T-helper 9 cell (primary cell): Measurements from ENCODE around the gene GSDME.

ENCODE experiments used
- DNase-seq: peaks from one replicate; pipeline ENCODE4 v3.0.0-alpha.2; 2020

GSDME gene

DNA sequence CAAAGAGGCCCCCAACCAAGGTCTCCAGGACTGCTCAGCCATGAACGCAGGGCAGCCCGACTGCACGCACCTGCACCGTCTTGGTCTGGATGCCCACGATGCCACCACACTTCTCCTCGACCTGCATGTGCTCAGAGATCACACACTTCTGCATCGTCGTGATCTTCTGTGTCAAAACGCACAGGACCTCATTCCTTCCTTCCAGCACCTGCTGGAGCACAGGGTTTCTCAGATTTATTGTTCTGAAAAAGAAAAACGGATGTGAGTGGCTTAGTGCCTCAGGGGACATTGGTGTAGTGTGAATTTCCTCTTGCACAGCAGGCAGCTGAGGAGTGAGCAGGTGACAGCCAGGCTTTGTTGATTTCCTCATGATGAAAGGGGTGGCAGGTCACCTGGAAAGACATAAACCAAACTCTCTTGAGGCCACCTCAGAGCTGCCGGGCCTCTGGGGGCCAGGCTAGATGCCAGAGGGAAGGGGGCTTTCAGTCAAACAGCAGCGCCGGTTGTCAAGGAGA, 38.2 kb downstream of the GSDME start:
- DNase-seq, result no peak

DNA sequence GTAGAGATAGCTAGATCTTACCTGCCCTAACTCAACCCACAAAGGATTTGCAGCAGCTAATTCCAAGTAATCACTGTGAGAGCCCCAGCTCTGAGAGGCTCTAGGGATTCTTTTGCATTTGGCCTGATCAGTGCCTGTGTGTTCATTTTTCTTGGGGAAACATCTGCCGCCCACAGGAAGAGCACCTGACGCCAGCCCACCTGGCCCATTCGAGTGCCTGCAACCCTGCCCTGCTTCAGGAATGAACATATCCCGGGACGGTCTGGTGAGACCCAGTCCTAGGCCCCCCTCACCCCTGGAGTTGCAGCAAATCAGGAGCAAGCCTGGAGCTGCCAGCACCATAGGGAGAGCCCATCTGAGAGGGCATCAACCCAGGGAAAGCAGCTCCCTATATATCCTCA, 38.8 kb downstream of the GSDME start:
- DNase-seq, result no peak

DNA sequence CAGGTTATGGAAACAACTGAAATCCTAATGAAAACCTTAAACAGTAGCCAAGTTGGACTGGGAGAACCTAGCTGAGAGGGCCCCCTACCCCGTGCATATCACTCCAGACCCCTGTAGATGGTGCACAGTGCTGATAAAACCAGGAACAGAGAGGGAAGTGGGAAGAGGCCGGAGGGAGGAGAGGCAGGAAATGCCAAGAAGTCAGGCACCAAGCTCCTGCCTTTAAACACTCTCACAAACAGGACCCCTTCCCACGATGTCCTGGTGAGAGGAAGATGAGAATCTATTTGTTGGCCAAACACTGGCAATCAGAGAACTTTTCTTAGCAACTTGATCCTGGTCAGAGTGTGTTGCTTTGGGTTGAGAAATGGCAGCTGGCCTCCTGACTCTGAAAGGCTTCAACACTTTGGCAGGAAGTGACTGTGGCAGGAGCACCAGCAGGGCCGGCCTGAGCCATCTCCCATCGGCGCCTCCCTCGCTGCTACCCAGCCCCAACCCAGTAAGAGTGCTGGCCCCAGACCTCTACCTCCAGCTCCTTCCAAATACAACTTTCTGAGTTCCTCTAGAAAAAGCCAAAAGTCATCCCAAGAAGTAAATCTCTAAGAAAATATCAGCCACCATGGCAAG, 39.5 kb downstream of the GSDME start:
- no peak for DNase-seq

DNA sequence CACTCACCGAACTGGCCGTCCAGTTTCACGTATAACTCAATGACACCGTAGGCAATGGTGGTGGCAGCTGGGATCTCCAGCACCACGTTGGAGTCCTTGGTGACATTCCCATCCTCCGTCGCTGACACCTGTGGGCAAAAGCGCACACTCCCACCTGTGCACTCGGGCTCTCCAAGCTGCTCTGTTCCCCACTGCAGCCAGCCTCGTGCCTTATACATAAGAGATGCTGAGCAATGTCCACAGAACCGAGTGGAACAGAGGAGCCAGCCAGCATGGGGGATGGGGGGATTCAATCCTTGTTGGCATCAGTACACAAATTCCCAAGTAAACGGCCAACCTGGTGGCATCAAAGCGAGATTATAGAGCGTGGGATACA, 40.0 kb downstream of the GSDME start:
- DNase-seq, result no peak

DNA sequence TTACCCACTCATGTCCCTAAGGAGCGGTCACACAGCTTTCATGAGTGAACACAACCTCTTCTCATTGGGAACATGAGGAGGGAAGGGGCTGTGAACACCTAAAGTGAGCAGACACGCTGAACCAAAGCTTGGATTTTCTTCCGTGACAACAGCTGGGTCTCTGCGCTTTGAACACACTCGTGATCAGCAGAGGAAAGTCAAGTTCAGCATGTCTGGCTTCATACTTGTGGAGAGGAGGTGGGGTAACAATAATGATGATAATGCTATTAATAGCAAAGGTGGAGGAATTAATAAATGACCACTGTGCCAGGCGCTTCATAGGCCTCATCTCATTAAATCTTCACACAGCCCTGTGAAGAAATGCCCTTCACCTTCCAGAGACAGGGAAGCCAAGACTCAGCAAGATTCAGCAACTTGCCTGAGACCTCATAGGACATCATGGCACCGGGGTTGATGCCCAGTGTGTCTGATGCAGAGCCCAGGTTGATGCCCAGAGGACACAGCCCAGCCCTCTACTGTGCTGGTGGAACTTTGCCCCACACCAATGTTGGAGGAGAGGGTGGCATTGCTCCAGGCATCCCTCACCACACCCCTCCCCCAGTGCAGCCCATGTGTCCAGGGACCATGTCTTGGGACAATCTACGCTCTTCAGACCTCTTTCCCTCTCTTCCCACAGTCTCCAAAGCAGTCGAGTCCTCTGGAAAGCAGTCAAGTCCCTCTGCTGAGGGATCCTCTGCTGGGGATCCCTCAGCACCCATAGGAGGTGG, 40.6 kb downstream of the GSDME start:
- DNase-seq, result no peak

DNA sequence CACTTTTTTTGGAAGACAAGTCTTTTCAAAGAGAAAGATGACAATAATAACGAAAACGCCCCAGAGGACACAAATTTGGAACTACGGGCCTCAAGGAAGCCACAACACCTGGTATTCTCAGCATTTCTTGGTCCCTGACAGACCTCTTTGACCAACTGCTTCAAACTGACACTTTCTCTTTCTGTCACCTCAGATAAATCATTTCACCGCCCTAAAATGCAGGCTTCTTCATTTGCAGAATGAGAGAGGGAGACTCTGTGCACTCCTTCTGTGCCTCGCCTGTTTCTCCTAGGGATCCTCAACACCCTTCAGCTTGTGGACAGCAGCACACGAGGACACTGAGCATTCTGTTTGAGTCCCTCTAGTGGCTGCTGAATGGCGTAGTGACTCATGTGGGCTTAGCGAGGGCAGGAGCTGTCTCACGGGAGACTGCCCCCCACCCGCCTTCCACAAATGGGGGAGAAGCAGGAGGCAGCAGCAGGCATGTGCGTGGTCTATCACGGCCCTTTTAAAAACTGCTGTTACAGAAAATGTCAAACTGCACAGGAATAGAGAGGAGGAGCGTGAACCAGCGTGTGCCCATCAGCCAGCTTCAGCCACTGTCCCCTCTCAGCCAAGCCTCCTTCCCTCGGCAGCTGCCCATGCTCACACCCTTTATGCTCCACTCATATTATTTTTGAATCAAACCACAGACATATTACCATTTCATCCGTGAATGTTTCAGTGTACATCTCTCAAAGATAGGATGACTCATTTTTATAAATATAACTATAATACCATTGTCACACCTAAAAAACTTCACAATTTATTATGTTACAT, 41.4 kb downstream of the GSDME start:
- no peak for DNase-seq

DNA sequence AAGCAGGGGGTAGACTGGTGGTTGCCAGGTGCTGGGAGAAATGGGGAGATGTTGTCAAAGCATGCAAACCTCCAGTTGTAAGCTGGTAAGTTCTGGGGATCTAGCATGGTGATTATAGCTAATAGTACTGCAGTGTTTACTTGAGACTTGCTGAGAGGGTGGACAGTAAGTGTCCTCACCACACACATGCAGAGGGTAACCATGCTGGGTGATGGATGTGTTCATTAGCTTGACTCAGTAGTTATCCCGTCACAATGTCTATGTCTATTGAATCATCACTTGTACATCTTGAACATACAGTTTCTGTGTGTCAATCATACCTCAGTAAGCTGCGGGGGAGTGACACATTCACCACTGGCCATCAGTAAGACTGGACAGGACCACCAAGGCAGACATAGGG, 42.1 kb downstream of the GSDME start:
- no peak for DNase-seq

DNA sequence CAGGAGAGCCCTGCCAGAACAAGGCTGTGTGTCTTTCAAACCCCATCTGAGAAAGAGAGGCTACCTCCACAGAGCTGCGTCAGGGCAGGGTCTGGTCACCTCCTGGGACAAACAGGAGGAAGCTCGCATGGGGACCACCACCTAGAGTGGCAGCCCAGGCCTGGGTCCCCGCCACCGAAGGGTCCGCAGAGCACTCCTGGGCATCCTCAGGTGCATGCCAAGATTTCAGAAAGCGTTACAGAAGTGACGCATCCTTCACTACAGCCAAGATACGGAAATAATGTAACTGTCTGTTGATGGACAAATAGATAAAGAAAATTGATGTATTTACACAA, 42.6 kb downstream of the GSDME start:
- DNase-seq, result no peak

DNA sequence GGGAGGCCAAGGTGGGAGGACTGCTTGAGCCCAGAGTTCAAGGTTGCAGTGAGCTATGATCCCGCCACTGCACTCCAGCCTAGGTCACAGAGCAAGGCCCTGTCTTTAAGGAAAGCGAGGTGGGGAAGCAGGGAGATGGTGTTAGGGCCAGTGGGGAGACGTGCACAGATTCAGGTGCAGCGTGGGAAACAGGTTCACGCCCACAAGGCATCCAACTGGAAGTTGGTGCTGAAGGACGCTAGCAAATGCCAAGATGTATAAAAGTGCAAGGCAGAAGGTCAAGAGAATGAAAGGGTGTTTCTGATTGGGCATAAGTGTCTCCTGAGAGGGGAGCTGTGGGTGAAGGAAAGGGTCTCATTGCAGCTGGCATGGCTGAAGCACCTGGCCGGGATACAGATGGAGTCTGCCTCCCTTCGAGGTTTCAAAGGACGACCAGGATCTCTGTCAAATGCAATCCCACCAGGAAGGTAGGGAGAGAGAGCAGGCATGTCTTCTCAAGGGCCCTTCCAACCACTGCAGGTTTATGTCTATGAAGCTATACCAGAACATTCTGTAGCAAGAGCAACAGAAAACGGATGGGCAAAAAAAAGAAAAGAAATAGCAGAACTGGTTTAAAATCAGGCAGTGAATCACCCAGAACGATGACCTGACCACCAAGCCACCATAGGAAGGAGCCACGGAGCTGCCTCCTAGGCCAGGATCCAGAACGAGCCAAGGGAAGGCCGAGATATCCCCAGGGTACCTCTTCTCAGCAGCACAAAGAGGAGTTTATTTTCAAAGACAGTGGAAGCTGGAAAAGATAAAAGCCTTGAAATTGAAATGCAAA, 43.2 kb downstream of the GSDME start:
- no peak for DNase-seq

DNA sequence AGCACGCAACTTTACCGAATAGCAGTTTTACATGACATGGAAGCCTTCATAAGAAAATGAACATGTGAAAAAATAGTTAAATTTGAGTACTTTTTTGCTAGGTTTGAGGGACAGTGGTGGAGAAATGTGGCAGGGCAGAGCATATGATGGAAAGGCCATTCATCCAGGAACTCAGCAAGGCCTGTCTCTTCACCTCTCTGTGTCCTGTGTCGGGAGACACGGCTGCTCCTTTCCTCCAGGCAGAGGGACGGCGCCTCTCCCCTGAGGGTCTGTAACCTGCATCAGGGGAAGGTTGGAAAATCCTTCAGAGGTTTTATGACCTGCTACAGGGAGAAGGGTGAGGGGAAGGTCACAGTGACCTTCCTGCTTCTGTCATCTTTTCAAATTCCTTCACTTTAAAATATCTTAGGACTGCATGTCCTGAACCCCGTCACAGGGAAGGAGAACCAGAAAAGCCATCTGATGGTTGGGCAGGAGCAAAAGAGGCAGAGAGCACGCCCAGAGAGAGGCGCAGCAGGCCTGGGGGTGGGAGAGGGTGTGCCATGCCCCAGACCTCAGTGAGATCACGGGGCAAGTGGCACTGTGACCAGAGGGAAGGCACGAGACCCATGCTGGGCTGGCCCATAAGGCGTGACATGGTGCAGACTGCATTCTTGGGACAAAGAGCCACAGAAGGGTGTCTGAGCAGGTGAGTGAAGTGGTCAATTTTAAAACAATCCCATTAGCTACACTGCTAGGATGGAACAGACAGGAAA, 44.0 kb downstream of the GSDME start:
- no peak for DNase-seq

DNA sequence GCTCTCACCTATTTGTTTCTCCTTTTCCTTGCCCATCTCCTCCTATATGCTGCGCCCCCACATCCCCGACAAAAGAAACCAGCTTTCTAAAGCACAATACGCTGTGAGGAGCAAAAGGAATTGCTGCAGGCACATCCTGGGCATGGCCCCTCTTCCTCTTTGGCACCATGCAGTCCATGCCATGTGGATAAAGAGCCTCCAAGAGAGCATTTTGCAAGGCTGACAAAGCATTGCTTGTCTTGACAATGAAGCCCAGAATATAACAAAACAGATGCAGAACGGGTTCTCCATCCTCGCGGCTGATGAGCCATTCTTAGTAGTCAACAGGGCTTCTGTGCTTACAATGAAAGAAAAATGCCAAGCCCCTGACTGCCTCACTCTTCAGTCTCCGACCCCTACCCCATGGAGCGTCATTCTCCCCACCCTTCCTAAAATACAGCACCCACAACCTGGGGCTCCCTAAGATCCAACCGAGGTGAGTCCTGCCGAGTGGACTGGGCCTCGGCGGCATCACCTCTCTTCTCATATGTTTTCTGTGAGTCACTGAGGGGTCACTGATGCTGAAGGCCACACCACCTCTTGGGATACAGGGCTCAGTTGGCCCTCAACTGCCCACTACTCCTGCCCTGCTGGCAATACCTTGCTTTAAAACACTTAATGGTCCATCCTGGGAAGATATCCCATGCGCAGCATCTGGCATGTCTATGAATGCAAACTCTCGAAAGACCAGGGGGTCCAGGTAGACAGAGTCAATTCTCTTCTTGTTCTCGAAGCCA, 47.5 kb downstream of the GSDME start:
- no peak for DNase-seq

DNA sequence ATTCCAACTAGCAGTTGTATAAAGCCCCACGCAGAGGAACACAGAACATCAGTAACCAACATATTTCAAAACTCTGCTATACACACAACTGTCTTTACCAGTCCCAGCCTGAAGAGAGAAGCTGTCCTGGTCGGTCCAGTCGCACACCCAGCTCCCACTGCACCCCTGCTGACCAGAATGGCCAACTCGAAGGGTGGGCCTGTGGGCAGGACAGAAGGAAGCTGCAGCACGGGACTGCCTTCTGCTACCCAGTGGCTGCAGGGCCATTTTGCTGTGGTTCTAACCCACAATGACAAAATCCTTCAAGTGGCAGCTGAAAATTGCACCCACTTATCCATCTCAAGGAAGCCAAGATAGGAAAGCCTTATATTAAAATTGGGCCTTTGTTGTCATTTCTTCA, 48.2 kb downstream of the GSDME start:
- no peak for DNase-seq

DNA sequence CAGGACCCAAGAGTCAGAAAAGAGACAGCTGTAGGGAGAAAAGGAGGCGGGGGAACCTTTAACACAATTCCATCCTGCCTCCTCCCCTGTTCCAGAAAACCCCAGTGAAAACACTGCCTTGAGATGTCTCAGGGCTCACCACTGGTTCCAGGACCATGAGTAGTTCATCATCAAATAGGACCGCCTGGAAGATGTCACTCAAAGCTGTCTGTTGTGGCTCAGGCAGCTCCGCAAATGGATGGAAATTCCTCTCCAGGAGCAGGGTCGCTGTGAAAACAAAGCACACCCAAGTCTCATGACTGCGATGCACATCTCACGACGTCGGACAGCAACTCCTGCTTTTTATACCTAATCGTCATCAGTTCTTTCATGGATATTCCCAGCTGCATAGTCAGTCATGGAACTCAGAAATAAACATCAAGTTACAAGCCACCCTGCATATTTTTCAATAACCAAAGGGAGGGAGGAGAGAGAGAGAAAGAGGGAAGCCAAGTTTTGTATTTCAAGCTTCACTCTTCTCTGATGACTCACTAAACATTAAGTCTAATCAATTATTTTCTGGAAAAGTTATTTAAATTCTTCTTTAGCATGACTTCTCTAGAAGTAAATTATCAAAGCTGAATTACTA, 49.2 kb downstream of the GSDME start:
- DNase-seq, result no peak

DNA sequence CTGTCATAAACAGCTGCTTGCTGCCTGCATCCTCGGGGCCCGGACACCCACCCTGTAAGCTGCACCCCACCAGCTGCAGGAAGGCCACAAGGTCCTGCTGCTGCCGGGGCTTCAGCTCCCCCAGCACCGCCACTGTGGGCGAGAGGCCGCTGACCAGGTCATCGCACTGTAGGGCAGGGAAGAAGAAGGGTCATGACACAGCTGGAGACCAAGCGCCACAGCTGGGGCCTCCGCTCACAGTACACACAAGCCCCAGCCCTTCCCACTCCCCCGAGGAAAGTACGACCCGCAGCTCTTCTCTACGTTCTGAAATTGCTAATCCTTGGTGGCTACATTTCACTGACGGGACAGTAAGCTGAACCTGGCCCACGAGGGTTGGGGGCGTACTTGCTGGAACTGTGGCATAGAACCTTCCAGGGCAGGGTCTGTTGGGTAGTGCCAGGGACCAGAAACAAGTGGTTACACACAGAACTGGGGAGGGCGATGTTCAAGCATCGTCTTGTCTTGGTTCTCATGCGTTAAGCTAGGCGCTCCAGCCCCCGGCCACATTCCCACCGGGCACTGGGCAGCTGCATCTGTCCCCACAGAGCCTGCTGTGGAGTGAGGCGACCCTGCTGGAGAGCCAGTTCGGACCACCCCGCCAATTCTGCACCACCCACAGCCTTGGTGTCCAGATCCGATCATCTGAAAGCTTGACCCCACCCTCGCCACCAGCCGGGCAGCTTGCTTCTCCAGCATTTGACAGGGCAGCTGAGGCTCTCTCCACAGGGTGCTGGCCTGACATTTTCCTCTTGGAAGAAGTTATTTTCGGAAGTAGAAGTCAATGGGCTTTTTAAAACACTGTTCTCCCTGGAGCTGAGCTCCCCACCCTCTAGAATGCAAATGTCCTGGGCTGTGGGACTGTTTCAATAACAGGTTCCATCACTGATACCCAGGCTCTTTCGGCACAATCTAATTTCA, 50.8 kb downstream of the GSDME start:
- DNase-seq, result no peak

DNA sequence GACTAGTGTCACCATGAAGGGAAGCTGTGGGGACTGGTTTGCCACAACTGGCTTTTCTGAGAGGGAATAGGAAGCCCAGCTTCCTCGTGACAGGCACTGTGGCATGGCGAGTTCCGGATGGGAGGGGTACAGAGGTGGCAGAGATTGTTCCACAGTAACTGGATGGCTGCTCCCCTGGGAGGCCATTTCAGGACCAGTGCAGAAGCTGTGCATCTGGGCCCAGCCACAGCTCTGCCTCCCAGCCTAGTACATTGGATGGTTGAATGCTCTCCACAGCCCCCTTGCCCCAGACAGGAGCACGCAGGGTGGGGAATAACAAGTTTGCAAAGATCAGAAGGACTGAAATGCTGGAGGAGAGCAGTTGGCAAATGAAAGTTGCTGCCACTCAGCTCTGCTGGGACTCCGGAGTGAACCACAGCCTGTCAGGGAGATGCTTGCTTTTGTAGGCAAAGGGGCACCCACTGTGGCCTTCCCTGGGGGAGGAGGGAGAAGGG, 51.8 kb downstream of the GSDME start:
- no peak for DNase-seq

DNA sequence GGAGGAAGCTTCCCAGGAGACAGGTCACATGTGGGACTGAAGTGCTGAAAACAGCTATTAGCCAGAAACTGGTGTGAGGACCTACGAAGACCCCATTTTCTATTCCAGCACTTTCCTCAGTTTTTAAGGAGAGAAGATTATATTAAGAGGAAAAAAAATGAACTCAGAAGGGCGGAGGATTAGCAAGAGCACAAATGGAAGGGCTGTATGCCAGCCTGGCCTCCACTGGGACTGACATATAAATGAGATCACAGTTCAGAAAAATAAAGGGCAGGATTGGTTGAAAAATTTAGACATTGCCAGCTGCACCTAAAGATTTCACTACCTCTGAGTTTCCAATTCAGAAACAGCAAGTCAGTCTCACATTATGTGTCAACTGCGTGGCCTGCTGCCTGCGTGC, 53.0 kb downstream of the GSDME start:
- no peak for DNase-seq

DNA sequence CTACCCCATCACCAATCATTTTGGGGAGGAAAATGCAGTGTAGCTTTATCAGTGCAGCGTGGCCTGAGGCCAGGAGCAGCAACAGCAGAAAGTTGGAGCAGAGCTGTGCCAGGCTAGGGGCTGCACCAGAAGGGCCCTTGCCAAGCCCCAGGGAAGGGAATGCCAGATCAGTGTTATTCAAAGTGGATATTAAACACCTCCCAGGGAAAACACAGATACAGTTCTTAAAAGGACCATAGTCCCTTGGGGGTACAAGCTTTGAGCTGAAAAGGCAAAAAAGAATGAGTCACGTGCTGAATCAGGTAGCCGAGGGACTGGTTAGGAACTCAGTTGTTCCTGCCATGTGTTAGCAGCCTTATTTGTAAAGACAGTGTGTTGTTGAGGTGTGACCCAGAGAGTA, 54.0 kb downstream of the GSDME start:
- DNase-seq, result no peak

DNA sequence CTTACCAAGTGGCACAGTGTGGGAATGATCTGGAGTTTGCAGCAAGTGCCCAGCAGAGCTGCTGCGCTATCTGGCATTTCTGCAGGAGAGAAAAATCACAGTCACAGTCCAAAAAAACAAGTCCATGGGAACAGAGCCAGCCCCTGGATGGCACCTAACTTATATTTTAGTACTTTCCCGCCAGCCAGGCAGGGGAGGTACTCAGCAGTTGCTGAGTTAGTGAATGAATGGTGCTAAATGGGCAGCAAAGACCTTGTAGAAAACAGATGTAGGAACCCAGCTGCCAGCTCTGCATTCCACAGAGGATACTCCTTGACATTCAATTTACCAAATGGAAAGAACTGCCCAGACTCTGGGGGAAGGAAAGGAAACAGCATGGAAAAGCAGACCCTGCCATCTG, 54.5 kb downstream of the GSDME start:
- DNase-seq, result no peak
